DND-41 (cell line): Measurements from ENCODE around the gene MTX2.

Source experiments
- CTCF ChIP-seq: IDR thresholded peaks from 2 replicates; pipeline ENCODE4 v1.5.1; 2012; ENCODE audit warnings: borderline replicate concordance, low read length, moderate library complexity, mild to moderate bottlenecking; ENCODE audit not compliant: poor library complexity, severe bottlenecking; ENCODE audit errors: extremely low read depth
- EZH2 ChIP-seq: IDR thresholded peaks from 3 replicates; pipeline ENCODE4 v1.6.1; 2012; ENCODE audit warnings: borderline replicate concordance, low read depth, mild to moderate bottlenecking, moderate library complexity, low read length, inconsistent platforms; ENCODE audit not compliant: severe bottlenecking

- TF ChIP-seq CTCF: no peak
- no peak for TF ChIP-seq EZH2
Measured at GRCh38 chr2:176251928-176252327, 17.3 kb upstream of the MTX2 start.
